ENCODE measurements around the gene AVL9.
"Not testable (repeated sequence)": the region's sequence is repeated elsewhere in the genome, so short reads cannot be mapped to it uniquely, and the experiment has no call there.

Gene AVL9

GRCh38 chr7:32496052-32496813, 944 bp downstream of the AVL9 start:
- no peak for DNase-seq

DNA sequence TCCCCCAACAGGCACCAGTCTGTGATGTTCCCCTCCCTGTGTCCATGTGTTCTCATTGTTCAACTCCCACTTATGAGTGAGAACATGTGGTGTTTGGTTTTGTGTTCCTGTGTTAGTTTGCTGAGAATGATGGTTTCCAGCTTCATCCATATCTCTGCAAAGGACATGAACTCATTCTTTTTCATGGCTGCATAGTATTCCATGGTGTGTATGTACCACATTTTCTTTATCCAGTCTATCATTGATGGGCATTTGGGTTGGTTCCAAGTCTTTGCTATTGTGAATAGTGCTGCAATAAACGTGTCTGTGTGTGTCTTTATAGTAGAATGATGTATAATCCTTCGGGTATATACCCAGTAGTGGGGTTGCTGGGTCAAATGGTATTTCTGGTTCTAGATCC, 4.5 kb downstream of the AVL9 start:
- not testable (repeated sequence) for DNase-seq

- not testable (repeated sequence) for DNase-seq
Observed at GRCh38 chr7:32500216-32500615, 4.9 kb downstream of the AVL9 start.

- DNase-seq = no peak
Observed at GRCh38 chr7:32500922-32501341, 5.6 kb downstream of the AVL9 start.

DNA sequence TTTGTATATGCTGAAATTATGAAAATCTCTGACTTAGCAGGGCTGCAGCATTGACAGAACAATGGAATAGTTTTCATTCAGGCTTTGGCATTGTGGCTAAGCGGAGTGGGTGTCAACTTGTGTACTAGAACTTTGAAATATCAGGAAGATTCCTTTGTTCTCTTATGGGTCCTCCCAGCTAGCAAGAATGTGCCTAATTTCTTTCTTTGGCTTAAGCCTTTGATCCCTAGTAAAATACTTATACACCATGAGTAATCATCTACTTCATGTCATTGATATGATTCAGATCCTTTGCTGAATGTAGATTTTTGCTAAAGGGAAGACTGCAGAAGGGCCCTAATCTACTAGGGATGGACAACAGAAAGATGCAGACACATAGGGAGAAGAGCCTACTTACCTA, 6.2 kb downstream of the AVL9 start:
- no peak for DNase-seq

DNA sequence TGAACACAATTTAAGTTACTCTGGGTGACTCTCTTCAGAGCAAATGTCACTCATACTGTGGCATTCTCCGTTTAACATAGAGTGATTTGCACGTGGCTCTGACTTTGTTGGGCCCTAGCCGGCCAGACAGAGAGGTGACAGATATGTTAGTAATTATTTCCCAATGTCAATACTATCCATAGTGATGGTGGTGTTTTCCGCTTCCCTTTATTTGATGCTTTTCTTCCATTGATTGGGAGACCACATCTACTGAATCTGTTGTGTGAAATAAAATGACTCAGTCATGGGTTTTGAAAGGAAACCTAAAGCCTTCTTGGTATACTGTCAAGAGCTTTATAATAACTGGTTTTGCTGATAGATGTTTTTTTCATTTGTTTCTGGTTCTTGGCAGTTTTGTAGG, 7.4 kb downstream of the AVL9 start:
- DNase-seq = no peak

DNA sequence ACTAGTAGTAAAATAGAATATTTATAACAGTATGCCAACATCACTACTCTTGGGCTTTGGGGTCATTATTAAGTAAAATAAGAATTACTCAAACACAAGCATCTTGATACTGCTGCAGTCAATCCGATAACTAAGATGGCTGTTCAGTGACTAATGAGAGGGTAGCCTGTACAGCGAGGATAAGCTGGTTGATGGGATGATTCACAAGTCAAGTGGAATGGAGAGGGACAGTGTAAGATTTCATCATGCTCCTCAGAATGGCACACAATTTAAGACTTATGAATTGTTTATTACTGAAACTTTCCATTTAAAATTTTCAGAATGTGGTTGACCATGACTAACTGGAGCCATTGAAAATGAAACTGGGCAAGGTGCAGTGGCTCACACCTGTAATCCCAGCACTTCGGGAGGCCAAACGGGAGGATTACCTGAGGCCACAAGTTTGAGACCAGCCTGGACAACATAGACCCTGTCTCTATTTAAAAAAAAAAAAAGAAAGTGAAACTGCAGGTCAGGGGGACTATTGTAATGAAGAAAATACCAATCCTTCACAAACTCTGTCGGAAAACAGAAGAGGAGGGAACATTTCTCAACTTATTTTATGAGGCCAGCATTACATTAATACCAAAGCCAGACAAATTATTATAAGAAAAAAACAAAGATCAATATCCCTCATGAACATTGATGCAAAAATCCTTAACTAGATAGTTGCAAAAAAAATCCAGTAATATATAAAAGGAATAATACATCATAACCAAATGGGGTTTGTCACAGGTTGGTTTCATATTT, 11.2 kb downstream of the AVL9 start:
- DNase-seq = no peak

DNA sequence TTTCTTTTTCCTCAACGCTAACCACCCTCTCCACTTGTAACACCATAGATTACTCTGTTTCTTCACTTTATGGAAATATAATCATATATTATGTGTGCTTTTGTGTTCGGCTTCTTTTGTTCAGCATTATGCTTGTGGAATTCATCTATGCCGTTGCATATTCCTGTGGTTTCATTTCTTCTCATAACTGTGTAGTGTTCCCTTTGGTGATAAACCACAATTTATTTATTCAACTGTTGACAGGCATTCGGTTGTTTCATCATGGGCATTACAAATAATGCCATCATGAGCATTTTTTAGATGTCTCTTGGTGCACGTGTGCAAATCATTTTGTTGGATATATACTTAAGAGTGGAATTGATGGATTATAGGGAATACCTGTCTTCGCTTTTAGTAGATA, 12.1 kb downstream of the AVL9 start:
- no peak for DNase-seq

- no peak for DNase-seq
Observed at GRCh38 chr7:32511791-32512190, 16.5 kb downstream of the AVL9 start.

DNA sequence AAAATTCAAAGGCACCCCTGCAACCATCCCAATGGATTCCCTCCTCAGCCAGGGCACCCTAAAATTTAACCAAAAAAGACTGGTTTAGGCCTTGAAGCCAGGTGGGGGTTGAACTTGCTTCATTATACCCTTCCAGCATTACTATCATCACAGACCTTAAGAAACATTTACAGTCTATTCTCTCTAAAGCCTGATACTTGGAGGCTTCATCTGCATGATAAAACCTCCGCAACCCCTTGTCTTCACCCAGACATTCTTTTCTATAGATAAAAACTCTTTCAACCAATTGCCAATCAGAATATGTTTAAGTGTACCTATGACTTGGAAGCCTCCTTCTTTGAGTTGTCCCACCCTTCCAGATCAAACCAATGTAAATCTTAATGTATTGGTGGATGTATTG, 17.9 kb downstream of the AVL9 start:
- DNase-seq = no peak

DNA sequence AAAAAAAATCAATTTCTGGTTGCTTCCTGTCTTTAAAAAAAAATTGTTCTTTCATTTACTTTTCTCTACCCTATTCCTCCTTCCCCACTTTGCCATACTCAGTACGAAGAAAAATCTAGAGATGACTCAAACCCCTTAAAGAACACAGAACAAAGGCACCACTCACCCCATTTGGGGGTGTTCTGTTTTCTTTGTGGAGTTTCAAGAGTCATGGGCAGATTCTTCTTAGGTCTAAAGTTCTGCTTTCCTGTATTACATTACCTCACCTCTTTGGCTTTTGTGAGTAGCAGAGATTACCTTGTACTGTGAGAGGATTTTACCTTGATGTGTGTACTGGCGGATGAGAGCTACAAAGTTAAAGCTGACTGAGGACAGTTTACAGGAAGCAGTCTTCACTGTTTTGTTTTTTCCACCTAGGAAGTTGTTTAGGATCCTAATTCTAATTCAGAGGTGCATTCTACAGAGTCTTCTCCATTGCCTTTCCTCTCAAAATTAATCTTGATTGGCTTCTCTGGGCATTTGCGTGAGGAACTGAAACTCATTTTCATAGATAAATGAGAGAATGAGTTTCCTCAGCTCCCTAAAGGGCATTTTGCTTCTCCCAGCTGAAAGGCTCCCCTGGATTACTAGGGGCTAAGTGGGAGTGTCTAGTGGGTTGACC, 20.7 kb downstream of the AVL9 start:
- DNase-seq = no peak

DNA sequence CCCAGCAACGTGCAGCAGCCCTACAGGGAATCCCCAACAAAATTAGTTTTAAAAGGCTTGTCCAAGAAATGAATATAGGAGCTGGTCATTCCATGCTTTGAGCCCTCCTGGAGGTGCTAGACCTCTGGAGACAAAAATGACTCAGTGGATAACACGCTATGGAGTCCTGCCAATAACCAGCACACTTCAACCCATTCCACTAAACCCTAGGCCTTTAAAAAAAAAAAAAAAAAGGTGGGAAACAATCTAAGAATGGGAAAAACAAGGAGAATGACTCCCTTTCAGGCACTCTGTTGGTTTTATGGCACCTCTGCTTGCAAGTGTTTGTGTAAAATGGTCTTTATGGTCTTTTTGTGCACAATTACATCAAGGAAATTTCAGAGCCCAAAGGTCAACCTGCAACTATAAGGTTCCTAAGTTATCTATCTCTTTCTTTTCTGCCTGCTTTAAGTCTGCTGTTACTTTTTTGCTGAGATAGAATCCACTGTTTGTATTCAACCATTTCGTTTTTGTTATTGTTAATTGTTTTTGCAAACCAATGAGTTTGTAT, 21.3 kb downstream of the AVL9 start:
- DNase-seq = peak; percentile 8

- no peak for DNase-seq
Observed at GRCh38 chr7:32518534-32519140, 23.3 kb downstream of the AVL9 start.

GRCh38 chr7:32519763-32520162, 24.5 kb downstream of the AVL9 start:
- no peak for DNase-seq

GRCh38 chr7:32522746-32523530, 27.6 kb downstream of the AVL9 start:
- no peak for DNase-seq

DNA sequence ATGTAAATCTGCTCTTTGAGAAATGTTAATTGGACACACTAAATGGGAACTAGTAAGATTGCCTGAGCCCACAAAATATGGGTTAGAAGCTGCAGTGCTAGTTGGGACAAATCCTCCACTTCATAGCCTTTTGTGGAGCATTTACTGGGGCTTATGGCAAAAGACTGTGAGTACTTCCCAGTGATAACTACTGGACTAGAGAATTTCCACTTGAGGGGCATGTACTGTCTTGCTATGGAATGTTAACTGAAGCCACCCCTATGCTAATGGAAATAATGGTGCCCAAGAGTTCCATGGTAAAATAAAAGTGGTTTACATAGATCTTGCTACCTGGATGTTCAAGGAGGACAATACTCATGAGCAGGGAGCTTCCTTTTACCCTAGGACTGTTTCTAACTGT, 29.3 kb downstream of the AVL9 start:
- DNase-seq = no peak

- no peak for DNase-seq
Observed at GRCh38 chr7:32525839-32526238, 30.6 kb downstream of the AVL9 start.

DNA sequence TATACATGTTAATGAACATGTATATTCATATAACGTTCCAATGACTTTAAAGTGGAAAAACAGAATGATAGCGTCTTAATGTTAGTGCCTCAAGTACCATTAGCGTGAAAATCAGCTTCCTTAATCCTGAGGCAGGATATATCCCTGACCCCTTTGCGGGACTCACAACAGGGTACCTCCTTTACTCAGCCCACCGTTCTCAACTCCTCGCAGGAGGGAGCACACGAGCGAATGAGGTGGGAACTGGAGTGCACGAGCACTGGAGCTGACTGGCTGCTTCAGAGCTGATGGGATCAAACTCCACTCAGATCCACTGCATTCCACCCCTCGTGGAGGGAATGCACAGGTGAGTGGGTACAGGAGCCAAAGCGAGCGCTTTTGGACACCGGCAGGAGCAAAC, 36.1 kb downstream of the AVL9 start:
- no peak for DNase-seq

- DNase-seq = no peak
Observed at GRCh38 chr7:32532086-32532485, 36.8 kb downstream of the AVL9 start.

DNA sequence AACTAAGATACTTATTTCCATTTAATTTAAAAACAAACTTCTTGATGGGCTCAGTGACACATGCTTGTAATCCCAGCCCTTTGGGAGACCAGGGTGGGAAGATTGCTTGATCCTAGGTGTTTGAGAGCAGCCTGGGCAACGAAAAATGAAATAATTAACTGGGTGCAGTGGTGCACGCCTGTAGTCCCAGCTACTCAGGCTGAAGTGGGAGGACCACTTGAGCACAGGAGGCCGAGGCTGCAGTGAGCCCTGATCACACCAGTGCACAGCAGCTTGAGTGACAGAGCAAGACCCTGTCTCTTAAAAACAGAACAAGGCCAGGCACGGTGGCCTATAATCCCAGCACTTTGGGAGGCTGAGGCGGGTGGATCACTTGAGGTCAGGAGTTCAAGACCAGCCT, 37.4 kb downstream of the AVL9 start:
- no peak for DNase-seq

DNA sequence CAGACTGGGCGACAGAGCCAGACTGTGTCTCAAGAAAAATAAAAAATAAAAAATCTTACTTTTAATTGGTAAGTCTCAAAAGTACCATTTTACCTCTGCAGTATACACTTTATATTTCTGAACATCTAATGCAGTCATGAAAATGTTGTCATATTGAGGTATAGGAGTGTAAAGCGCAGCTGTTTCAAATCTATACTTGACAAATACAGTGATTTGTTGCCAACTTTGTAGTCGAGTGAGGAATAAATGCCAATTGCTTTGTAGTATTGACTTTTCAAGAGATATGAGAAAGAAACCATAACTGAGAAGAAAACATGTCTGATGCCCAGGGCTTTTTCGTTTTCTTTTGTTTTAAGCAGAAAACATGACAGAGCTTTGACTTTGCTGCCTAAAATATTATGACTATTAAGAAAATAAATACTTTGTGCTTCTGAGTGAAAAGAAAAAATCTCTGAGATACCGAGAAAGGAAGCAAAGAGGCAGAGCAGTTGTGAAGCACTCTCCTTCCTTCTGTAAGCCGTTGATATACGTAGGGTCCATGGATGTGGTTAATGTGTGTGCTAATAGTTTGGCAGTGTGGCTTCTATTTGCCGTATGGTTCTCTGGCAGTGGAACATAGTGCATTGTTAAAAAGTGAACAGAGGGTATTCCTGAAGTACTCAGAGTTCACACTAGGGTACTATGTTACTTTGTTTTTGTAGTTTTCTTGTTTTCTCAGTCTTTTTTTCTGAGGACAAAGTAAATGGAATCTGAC, 38.2 kb downstream of the AVL9 start:
- DNase-seq = no peak
